ENCODE results near the gene RPL18A. TPM values are rescaled to one million over a fixed set of nuclear protein-coding genes. Genes with fewer than 3 reads are reported as not detected.
A peak's percentile ranks its signal among the peaks of the same experiment; 100 is the strongest.

Gene RPL18A
- total and polyA plus RNA-seq, 2 of the 13 experiments (the other 11 are each of a cell fraction or from before 2014, with no cell fraction given): 1,471 to 2,004 TPM

DNA sequence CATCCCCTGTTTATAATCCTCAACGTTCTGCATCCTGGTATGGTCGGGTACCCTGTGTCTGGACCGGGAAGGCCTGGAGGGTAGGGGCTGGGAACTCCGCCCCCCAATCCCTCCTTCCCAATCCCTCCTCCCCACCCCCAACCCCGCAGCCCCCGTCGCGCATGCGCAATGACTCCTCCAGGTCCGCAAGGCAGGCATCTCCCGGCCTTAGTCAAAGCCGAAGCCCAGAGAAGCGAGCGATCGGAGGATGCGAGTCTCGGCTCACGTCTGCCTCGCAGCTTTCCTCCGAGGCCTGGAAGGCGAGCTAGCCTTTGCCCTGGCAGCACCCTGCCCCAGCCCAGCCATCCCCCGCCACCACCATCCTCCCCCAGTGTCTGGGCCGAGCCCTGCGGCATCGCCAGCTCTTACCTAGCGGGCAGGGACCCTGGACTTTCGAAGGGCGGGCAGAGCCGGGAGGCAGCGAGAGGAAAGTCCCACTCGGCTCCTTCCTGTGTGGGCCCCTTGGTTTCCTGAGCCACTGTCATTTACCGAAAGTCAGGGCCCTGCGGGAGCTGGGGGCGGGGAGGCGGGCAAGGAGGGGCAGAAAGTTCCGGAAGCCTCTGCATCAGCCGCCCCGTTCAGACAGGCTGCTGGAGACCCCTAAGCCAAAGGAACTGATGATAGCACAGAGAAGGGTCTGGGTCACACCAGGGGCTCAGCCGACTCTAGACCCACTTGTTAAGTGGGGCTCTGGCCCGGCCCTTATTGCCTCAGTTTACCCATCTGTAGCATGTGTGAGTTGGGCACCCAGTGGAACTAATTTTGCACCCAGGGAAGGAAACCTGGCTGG lies 12.0 kb upstream of the RPL18A start, which contains the start of gene JAK3 (continued):
- TF ChIP-seq TCF12 (IDR thresholded peaks at IDR 0.05) (no peak), TCF12 (CRISPR knock-in tag; IDR thresholded peaks at IDR 0.05) (no peak), ZNF567 (CRISPR knock-in tag; IDR thresholded peaks at IDR 0.05; ENCODE audit: borderline replicate concordance) (no peak), RCOR2 (CRISPR knock-in tag; IDR thresholded peaks at IDR 0.05) (no peak), POLR2G (IDR thresholded peaks at IDR 0.05; ENCODE audit: low read depth, low read length) (peak; percentile 83), CENPT (CRISPR knock-in tag; IDR thresholded peaks at IDR 0.05; ENCODE audit: low read depth) (no peak), POLR2AphosphoS2 (IDR thresholded peaks at IDR 0.05; ENCODE audit: low read depth, low read length) (no peak), ZNF720 (CRISPR knock-in tag; IDR thresholded peaks at IDR 0.05) (no peak), SRSF4 (IDR thresholded peaks at IDR 0.05; ENCODE audit: low read depth, low read length, poor library complexity, severe bottlenecking) (no peak), ATF7 (IDR thresholded peaks at IDR 0.05) (no peak), ATF7 (CRISPR knock-in tag; IDR thresholded peaks at IDR 0.05) (peak; percentile 55; the same call in 1 of the 2 replicates)
- TF ChIP-seq, protein P1, sequence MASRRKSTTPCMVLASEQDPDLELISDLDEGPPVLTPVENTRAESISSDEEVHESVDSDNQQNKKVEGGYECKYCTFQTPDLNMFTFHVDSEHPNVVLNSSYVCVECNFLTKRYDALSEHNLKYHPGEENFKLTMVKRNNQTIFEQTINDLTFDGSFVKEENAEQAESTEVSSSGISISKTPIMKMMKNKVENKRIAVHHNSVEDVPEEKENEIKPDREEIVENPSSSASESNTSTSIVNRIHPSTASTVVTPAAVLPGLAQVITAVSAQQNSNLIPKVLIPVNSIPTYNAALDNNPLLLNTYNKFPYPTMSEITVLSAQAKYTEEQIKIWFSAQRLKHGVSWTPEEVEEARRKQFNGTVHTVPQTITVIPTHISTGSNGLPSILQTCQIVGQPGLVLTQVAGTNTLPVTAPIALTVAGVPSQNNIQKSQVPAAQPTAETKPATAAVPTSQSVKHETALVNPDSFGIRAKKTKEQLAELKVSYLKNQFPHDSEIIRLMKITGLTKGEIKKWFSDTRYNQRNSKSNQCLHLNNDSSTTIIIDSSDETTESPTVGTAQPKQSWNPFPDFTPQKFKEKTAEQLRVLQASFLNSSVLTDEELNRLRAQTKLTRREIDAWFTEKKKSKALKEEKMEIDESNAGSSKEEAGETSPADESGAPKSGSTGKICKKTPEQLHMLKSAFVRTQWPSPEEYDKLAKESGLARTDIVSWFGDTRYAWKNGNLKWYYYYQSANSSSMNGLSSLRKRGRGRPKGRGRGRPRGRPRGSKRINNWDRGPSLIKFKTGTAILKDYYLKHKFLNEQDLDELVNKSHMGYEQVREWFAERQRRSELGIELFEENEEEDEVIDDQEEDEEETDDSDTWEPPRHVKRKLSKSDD (CRISPR knock-in tag; IDR thresholded peaks at IDR 0.05; ENCODE audit: low read depth): no peak
- TF ChIP-seq, protein P2, sequence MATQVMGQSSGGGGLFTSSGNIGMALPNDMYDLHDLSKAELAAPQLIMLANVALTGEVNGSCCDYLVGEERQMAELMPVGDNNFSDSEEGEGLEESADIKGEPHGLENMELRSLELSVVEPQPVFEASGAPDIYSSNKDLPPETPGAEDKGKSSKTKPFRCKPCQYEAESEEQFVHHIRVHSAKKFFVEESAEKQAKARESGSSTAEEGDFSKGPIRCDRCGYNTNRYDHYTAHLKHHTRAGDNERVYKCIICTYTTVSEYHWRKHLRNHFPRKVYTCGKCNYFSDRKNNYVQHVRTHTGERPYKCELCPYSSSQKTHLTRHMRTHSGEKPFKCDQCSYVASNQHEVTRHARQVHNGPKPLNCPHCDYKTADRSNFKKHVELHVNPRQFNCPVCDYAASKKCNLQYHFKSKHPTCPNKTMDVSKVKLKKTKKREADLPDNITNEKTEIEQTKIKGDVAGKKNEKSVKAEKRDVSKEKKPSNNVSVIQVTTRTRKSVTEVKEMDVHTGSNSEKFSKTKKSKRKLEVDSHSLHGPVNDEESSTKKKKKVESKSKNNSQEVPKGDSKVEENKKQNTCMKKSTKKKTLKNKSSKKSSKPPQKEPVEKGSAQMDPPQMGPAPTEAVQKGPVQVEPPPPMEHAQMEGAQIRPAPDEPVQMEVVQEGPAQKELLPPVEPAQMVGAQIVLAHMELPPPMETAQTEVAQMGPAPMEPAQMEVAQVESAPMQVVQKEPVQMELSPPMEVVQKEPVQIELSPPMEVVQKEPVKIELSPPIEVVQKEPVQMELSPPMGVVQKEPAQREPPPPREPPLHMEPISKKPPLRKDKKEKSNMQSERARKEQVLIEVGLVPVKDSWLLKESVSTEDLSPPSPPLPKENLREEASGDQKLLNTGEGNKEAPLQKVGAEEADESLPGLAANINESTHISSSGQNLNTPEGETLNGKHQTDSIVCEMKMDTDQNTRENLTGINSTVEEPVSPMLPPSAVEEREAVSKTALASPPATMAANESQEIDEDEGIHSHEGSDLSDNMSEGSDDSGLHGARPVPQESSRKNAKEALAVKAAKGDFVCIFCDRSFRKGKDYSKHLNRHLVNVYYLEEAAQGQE (IDR thresholded peaks at IDR 0.05; ENCODE audit: borderline replicate concordance in 1 of 2, low read depth in 1 of 2, low read length in 2 of 2): peak in 1 of 2 experiments; percentile 41; a peak in 1 of 4 replicates
- TF ChIP-seq, protein P3, sequence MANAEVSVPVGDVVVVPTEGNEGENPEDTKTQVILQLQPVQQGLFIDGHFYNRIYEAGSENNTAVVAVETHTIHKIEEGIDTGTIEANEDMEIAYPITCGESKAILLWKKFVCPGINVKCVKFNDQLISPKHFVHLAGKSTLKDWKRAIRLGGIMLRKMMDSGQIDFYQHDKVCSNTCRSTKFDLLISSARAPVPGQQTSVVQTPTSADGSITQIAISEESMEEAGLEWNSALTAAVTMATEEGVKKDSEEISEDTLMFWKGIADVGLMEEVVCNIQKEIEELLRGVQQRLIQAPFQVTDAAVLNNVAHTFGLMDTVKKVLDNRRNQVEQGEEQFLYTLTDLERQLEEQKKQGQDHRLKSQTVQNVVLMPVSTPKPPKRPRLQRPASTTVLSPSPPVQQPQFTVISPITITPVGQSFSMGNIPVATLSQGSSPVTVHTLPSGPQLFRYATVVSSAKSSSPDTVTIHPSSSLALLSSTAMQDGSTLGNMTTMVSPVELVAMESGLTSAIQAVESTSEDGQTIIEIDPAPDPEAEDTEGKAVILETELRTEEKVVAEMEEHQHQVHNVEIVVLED (CRISPR knock-in tag; IDR thresholded peaks at IDR 0.05; ENCODE audit: borderline replicate concordance): peak; percentile 46; the same call in 1 of the 2 replicates
- TF ChIP-seq, protein P4, sequence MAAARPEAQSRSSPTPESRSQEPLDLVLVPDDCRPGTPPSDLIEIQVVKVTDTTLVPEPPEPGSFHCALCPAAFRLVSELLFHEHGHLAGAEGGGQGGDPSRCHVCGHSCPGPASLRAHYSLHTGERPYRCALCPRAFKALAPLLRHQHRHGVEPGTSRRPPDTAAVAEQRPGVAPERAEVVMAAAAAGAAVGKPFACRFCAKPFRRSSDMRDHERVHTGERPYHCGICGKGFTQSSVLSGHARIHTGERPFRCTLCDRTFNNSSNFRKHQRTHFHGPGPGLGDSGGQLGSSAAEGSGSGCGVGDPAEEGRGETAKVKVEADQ (CRISPR knock-in tag; IDR thresholded peaks at IDR 0.05; ENCODE audit: borderline replicate concordance): peak; percentile 35; the same call in 1 of the 2 replicates
- TF ChIP-seq, protein P5, sequence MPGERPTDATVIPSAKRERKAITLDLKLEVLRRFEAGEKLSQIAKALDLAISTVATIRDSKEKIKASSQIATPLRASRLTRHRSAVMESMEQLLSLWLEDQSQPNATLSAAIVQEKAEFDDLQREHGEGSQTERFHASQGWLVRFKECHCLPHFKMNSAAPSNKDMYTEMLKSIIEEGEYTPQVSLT (CRISPR knock-in tag; IDR thresholded peaks at IDR 0.05; ENCODE audit: borderline replicate concordance, low read depth): no peak
- TF ChIP-seq, protein P6, sequence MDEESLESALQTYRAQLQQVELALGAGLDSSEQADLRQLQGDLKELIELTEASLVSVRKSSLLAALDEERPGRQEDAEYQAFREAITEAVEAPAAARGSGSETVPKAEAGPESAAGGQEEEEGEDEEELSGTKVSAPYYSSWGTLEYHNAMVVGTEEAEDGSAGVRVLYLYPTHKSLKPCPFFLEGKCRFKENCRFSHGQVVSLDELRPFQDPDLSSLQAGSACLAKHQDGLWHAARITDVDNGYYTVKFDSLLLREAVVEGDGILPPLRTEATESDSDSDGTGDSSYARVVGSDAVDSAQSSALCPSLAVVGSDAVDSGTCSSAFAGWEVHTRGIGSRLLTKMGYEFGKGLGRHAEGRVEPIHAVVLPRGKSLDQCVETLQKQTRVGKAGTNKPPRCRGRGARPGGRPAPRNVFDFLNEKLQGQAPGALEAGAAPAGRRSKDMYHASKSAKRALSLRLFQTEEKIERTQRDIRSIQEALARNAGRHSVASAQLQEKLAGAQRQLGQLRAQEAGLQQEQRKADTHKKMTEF (CRISPR knock-in tag; IDR thresholded peaks at IDR 0.05): peak; percentile 50; the same call in 1 of the 2 replicates

Data from HepG2 (cell line).